ENCODE results near the gene CNOT1. TPM values are rescaled to one million over a fixed set of nuclear protein-coding genes. Genes with fewer than 3 reads are reported as not detected.

The CNOT1 gene
- total and polyA plus RNA-seq, 2 of the 4 experiments (the other 2 are of a cell fraction), result 85.5 to 357 TPM

DNA sequence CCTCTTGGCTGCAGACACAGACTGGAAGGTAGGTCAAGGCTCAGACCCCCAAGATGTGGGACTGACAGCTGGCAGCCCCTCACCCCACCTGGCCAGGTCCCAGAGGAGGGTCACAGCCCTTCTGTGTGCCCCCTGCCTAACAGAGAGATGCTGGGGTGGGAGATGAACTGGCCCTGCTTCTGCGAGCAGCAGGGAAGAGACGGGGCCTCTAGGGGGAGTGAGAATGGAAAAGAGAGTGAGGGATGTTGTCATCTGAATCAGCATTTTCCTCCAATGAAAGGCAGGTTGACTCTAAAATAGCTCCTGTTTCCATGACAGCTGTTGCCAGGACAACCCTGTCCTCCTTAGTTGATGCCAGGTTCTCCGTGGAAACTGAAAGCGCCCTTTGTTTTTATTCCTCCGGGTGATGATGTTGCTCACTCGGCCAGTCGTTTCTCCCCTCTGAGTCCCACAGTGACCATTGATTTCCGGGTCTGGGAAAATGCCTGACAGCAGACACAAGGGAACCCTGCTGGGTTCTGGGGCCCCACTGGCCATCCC lies 134.6 kb downstream of the CNOT1 start (continued):
- TF ChIP-seq, protein P1, sequence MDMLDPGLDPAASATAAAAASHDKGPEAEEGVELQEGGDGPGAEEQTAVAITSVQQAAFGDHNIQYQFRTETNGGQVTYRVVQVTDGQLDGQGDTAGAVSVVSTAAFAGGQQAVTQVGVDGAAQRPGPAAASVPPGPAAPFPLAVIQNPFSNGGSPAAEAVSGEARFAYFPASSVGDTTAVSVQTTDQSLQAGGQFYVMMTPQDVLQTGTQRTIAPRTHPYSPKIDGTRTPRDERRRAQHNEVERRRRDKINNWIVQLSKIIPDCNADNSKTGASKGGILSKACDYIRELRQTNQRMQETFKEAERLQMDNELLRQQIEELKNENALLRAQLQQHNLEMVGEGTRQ (IDR thresholded peaks at IDR 0.05; ENCODE audit: low read depth, low read length), result no peak; the same call in 1 of the 2 replicates
- TF ChIP-seq MAZ (IDR thresholded peaks at IDR 0.05; ENCODE audit: borderline replicate concordance, low read depth, low read length), result no peak

DNA sequence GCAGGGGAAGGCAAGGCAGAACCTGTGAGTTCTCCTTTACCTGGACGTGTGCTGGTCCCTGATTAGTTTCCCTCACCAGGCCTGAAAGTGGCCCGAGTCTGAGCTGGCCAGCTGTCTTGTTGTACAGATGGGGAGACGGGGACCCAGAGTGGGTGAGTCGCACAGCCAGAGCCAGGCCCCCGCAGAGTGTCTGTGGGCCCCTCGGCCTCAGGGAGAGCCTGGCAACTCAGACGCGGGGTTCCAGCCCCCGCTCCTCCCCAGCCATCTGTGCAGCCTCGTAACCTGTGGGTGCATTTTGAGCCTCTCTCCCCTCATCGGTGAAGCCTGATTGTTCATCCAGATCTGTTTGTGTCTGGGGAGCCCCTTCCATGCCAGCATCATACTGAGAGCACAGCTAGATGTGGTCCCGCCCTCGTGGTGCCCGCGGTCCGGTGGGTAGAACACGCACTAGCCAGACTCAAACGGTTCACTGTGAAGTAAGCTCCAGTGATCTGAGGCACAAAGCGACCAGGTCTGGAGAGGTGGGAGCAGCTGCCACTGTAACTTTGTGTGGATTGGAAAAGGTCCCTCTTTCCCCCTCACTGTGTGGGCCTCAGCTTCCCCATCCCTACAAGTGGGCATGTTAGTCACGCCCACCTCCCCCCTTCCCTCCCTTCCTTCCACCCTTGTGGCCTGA lies 135.7 kb downstream of the CNOT1 start:
- Histone ChIP-seq H2BK120ac (ENCODE audit: low read depth, low read length) (no peak overlapping the region), H4K20me1 (ENCODE audit: insufficient read depth, low read length) (no peaks in the 10 kb centered on the region), H3K36me3 (ENCODE audit: control insufficient read depth, insufficient read depth, low read length) (no peaks in the 10 kb centered on the region), H2BK20ac (ENCODE audit: low read depth, low read length) (no peak overlapping the region), H4K91ac (ENCODE audit: insufficient read depth, low read depth, low read length) (no peak overlapping the region), H3K14ac (replicated peaks; ENCODE audit: low read depth, low read length) (no peak overlapping the region), H3K9me3 (ENCODE audit: control insufficient read depth, insufficient read depth, low read length) (no peaks in the 10 kb centered on the region), H2AK9ac (replicated peaks; ENCODE audit: low read depth, low read length, poor library complexity) (no peak overlapping the region), H3K79me1 (ENCODE audit: low read depth in 1 of 2, low read length in 2 of 2) (no peaks in the 10 kb centered on the region), H3K56ac (ENCODE audit: extremely low read depth, insufficient read depth, low read length) (no peak overlapping the region), H3K23ac (ENCODE audit: low read depth, low read length) (no peak overlapping the region), H3K4me3 (ENCODE audit: insufficient read depth, low read depth, low read length) (no peak overlapping the region), H2AK5ac (ENCODE audit: low read depth, low read length) (no peak overlapping the region), H3K18ac (ENCODE audit: low read depth, low read length) (no peak overlapping the region), H2BK15ac (ENCODE audit: low read depth, low read length) (no peak overlapping the region), H3K27ac (ENCODE audit: insufficient read depth, low read length) (no peak overlapping the region), H3K4me2 (ENCODE audit: low read depth, low read length) (no peak overlapping the region), H3K27me3 (ENCODE audit: control insufficient read depth, insufficient read depth, low read length) (peaks cover 10% of the 10 kb centered on the region), H3K4me1 (ENCODE audit: control insufficient read depth, insufficient read depth, low read length) (peaks cover 7% of the 10 kb centered on the region; the same call in 1 of the 2 replicates), H2BK5ac (ENCODE audit: low read depth, low read length, poor library complexity, severe bottlenecking) (no peak overlapping the region), H3K9ac (ENCODE audit: low read depth, low read length) (no peak overlapping the region), H4K5ac (ENCODE audit: low read depth, low read length) (no peak overlapping the region), H3K4ac (ENCODE audit: low read depth, low read length) (no peak overlapping the region), H4K8ac (ENCODE audit: low read depth in 2 of 2, low read length in 2 of 2) (no peak overlapping the region), H2AFZ (replicated peaks; ENCODE audit: low read length, poor library complexity) (peak overlapping the region; percentile 23), H3K9me1 (ENCODE audit: insufficient read depth, low read length) (no peaks in the 10 kb centered on the region; the same call in 1 of the 2 replicates)
- intact Hi-C loops (cut with micrococcal nuclease), result no loop called here
- BruUV-seq (replicated peaks), result no TSS peak
- dilution Hi-C loops (cut with HindIII; ENCODE audit: low sequenced_read_pairs, unreplicated experiment), result no loop called here
- ATAC-seq (ENCODE audit: low read depth) (no peak), DNase-seq (no peak)
- WGBS, 2 experiments (ENCODE audit: extremely low coverage in 2 of 2, insufficient read length in 1 of 2), result 50% methylated on average over 2 of the region's 20 CpGs; no CpG with 5 or more reads in 1 of the 2 experiments
- POLR2A ChIA-PET (ENCODE audit: unreplicated experiment), result no interaction called here
- CTCF ChIA-PET, result no interaction called here
- in situ Hi-C loops (cut with MboI; ENCODE audit: low sequenced_read_pairs), result loop anchor here (5.0 kb wide), 1 partner anchor 162 kb away; no protein-coding TSS in a partner anchor
- TF ChIP-seq MXI1 (IDR thresholded peaks at IDR 0.05; ENCODE audit: borderline replicate concordance, low read depth, low read length), result no peak
- TF ChIP-seq POLR2A (IDR thresholded peaks at IDR 0.05; ENCODE audit: low read depth, low read length), result no peak
- no peak for TF ChIP-seq FOS (IDR thresholded peaks at IDR 0.05; ENCODE audit: low read depth, low read length)
- TF ChIP-seq CEBPB (IDR thresholded peaks at IDR 0.05; ENCODE audit: low read depth, low read length), result no peak
- no peak for TF ChIP-seq MAFK (IDR thresholded peaks at IDR 0.05; ENCODE audit: low read depth, low read length)
- TF ChIP-seq BHLHE40 (IDR thresholded peaks at IDR 0.05; ENCODE audit: low read depth, low read length), result no peak
- no peak for TF ChIP-seq SMC3 (IDR thresholded peaks at IDR 0.05; ENCODE audit: low read depth, low read length)
- TF ChIP-seq ELK1 (IDR thresholded peaks at IDR 0.05; ENCODE audit: borderline replicate concordance, low read depth, low read length), result no peak
- TF ChIP-seq, protein P2, sequence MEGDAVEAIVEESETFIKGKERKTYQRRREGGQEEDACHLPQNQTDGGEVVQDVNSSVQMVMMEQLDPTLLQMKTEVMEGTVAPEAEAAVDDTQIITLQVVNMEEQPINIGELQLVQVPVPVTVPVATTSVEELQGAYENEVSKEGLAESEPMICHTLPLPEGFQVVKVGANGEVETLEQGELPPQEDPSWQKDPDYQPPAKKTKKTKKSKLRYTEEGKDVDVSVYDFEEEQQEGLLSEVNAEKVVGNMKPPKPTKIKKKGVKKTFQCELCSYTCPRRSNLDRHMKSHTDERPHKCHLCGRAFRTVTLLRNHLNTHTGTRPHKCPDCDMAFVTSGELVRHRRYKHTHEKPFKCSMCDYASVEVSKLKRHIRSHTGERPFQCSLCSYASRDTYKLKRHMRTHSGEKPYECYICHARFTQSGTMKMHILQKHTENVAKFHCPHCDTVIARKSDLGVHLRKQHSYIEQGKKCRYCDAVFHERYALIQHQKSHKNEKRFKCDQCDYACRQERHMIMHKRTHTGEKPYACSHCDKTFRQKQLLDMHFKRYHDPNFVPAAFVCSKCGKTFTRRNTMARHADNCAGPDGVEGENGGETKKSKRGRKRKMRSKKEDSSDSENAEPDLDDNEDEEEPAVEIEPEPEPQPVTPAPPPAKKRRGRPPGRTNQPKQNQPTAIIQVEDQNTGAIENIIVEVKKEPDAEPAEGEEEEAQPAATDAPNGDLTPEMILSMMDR (conservative IDR thresholded peaks at IDR 0.05; ENCODE audit: low read depth, low read length), result no peak
- TF ChIP-seq RAD21 (IDR thresholded peaks at IDR 0.05; ENCODE audit: low read length), result no peak

All from IMR-90 (cell line).